GM21367 (cell line): Measurements from ENCODE around the gene SMAGP.
"Not testable (repeated sequence)": the region's sequence is repeated elsewhere in the genome, so short reads cannot be mapped to it uniquely, and the experiment has no call there.

Source experiments
- ATAC-seq: cut with Tn5 transposase; IDR thresholded peaks from one replicate; pipeline ENCODE4 v1.9.1; 2021; ENCODE audit not compliant: unreplicated experiment

The SMAGP gene

GRCh38 chr12:51270067-51270950 lies at the start of gene SMAGP:
Gene SMAGP (minus strand): TSS chr12:51270415. CDS start chr12:51269278, 1,137 bp downstream.
- ATAC-seq: peak; percentile 60

GRCh38 chr12:51318846-51319599 lies 48.8 kb upstream of the SMAGP start:
- no peak for ATAC-seq

- ATAC-seq: not testable (repeated sequence)
Measured at GRCh38 chr12:51318057-51318806, 48.0 kb upstream of the SMAGP start.

- ATAC-seq: no peak
Measured at GRCh38 chr12:51311389-51311788, 41.2 kb upstream of the SMAGP start.

- no peak for ATAC-seq
Measured at GRCh38 chr12:51307655-51308593, 37.7 kb upstream of the SMAGP start.

- no peak for ATAC-seq
Measured at GRCh38 chr12:51306507-51306906, 36.3 kb upstream of the SMAGP start.

- ATAC-seq: not testable (repeated sequence)
Measured at GRCh38 chr12:51300768-51301167, 30.6 kb upstream of the SMAGP start.

- ATAC-seq: no peak
Measured at GRCh38 chr12:51295651-51296050, 25.4 kb upstream of the SMAGP start.

GRCh38 chr12:51294097-51294496 lies 23.9 kb upstream of the SMAGP start:
- not testable (repeated sequence) for ATAC-seq

GRCh38 chr12:51293696-51294095 lies 23.5 kb upstream of the SMAGP start:
- no peak for ATAC-seq

GRCh38 chr12:51291603-51292513 lies 21.6 kb upstream of the SMAGP start:
- not testable (repeated sequence) for ATAC-seq

- no peak for ATAC-seq
Measured at GRCh38 chr12:51285843-51286242, 15.6 kb upstream of the SMAGP start.

GRCh38 chr12:51281202-51281924 lies 11.1 kb upstream of the SMAGP start:
- ATAC-seq: no peak

GRCh38 chr12:51275088-51275487 lies 4.9 kb upstream of the SMAGP start:
- ATAC-seq: no peak

- ATAC-seq: not testable (repeated sequence)
Measured at GRCh38 chr12:51272810-51273209, 2.6 kb upstream of the SMAGP start.

- ATAC-seq: no peak
Measured at GRCh38 chr12:51270951-51271518, 820 bp upstream of the SMAGP start.

GRCh38 chr12:51269174-51270066 lies 795 bp downstream of the SMAGP start:
- ATAC-seq: no peak
